ENCODE results near the gene CDC25B. TPM values are rescaled to one million over a fixed set of nuclear protein-coding genes. Genes with fewer than 3 reads are reported as not detected.
A peak's percentile ranks its signal among the peaks of the same experiment; 100 is the strongest.

The CDC25B gene
- polyA plus RNA-seq, 2 of the 4 experiments (the other 2 are of a cell fraction): 136 to 150 TPM

GRCh38 chr20:3848565-3848964 lies 52.5 kb downstream of the CDC25B start:
- FAIRE-seq: no peak
- no peak for DNase-seq (ENCODE audit: low read depth in 1 of 2, low spot score in 1 of 2)
- no peak for ATAC-seq
- H3K4me2 ChIP-seq: no peak overlapping the region
- WGBS (ENCODE audit: missing lambda C conversion rate): 95% methylated on average over 1 of the region's 1 CpG
- TF ChIP-seq POLR2A (IDR thresholded peaks at IDR 0.05; ENCODE audit: low read length): no peak
- no peak for TF ChIP-seq FOXS1 (CRISPR knock-in tag; IDR thresholded peaks at IDR 0.05)
- TF ChIP-seq FOSL2 (IDR thresholded peaks at IDR 0.05): no peak
- TF ChIP-seq FOSL2 (CRISPR knock-in tag; IDR thresholded peaks at IDR 0.05): no peak
- TF ChIP-seq EP300 (IDR thresholded peaks at IDR 0.05): no peak
- ChIA-PET CTCF (interaction anchor here (0.6 to 8.8 kb wide), 6 partner anchors 10 to 95 kb away, joined by 3 to 97 read pairs (median 6); partner anchors contain the start of genes AP5S1, CDC25B and CENPB), POLR2A (no interaction called here)
- H3K27ac ChIP-seq: peak overlapping the region in 1 of 2 experiments; percentile 19; a peak in 1 of 6 replicates
- H3K9me3 ChIP-seq: no peaks in the 10 kb centered on the region
- H3K4me3 ChIP-seq: no peak overlapping the region
- peaks cover 18% of the 10 kb centered on the region for H3K4me1 ChIP-seq

GRCh38 chr20:3854462-3854871 lies 58.4 kb downstream of the CDC25B start:
- Histone ChIP-seq H3K9me3 (no peaks in the 10 kb centered on the region), H3K4me1 (0 out of 3 replicates have a peak, but pooled peaks cover 5% of the 10 kb centered on the region), H3K4me2 (no peak overlapping the region), H3K27ac (peak overlapping the region in 1 of 2 experiments; percentile 14; a peak in 1 of 6 replicates), H3K4me3 (no peak overlapping the region)
- CTCF ChIA-PET: interaction anchor here (0.6 to 8.8 kb wide), 49 partner anchors 11 to 231 kb away, joined by 3 to 132 read pairs (median 5); partner anchors contain the start of genes ADAM33, ADISSP, AP5S1 and CDC25B
- POLR2A ChIA-PET: interaction anchor here (1.0 to 1.7 kb wide), 5 partner anchors 13 to 68 kb away, joined by 3 to 5 read pairs (median 4); partner anchors contain the start of genes AP5S1, CDC25B and CENPB
- FAIRE-seq: no peak
- 71% methylated on average over 4 of the region's 4 CpGs for WGBS (ENCODE audit: missing lambda C conversion rate)
- peak; percentile 68 to 80; a peak in 5 of 6 replicates for ATAC-seq
- TF ChIP-seq HOXB5 (CRISPR knock-in tag; IDR thresholded peaks at IDR 0.05) (no peak), ZFP36 (IDR thresholded peaks at IDR 0.05; ENCODE audit: borderline replicate concordance, partially characterized antibody) (no peak), RFX5 (IDR thresholded peaks at IDR 0.05) (no peak), RNF2 (IDR thresholded peaks at IDR 0.05; ENCODE audit: borderline replicate concordance, low read depth) (no peak), TP53 (CRISPR knock-in tag; IDR thresholded peaks at IDR 0.05) (no peak), HOXB13 (CRISPR knock-in tag; IDR thresholded peaks at IDR 0.05; ENCODE audit: low read depth) (no peak), GATA3 (IDR thresholded peaks at IDR 0.05; ENCODE audit: borderline replicate concordance) (no peak), PHF8 (IDR thresholded peaks at IDR 0.05; ENCODE audit: borderline replicate concordance, low read depth) (no peak), HMGXB4 (CRISPR knock-in tag; IDR thresholded peaks at IDR 0.05; ENCODE audit: borderline replicate concordance) (no peak), NPAS2 (CRISPR knock-in tag; IDR thresholded peaks at IDR 0.05; ENCODE audit: borderline replicate concordance) (no peak), SREBF2 (IDR thresholded peaks at IDR 0.05) (no peak), ELK1 (IDR thresholded peaks at IDR 0.05; ENCODE audit: low read depth, low read length) (no peak)
- DNase-seq (ENCODE audit: low read depth in 1 of 2, low spot score in 1 of 2): peak in 1 of 2 experiments; percentile 39

Other genes starting within 250 kb of the CDC25B start
- not detected in 2 replicates for gene GFRA4, start 132.9 kb upstream of the CDC25B start, polyA plus RNA-seq (2011; rRNA removed)
- gene GFRA4, start 132.9 kb upstream of the CDC25B start, polyA plus RNA-seq (2017; fragmentation: RNase III; extraction: RNeasy Plus Mini Kit Qiagen cat#74134 plus additional on column Dnase treatment): not detected in 3 replicates
- 0.05 and 0.08 TPM in 2 replicates for gene ADAM33, start 114.3 kb upstream of the CDC25B start, polyA plus RNA-seq (2011; rRNA removed)
- 0.07 to 0.22 TPM (median 0.14 TPM) in 3 replicates for gene ADAM33, start 114.3 kb upstream of the CDC25B start, polyA plus RNA-seq (2017; fragmentation: RNase III; extraction: RNeasy Plus Mini Kit Qiagen cat#74134 plus additional on column Dnase treatment)
- 0.01 TPM in 1 of 2 replicates, not detected in the other for gene SIGLEC1, start 83.7 kb upstream of the CDC25B start, polyA plus RNA-seq (2011; rRNA removed)
- gene SIGLEC1, start 83.7 kb upstream of the CDC25B start, polyA plus RNA-seq (2017; fragmentation: RNase III; extraction: RNeasy Plus Mini Kit Qiagen cat#74134 plus additional on column Dnase treatment): not detected in 3 replicates
- gene HSPA12B, start 63.6 kb upstream of the CDC25B start, polyA plus RNA-seq (2011; rRNA removed): 0.25 and 0.37 TPM in 2 replicates
- gene HSPA12B, start 63.6 kb upstream of the CDC25B start, polyA plus RNA-seq (2017; fragmentation: RNase III; extraction: RNeasy Plus Mini Kit Qiagen cat#74134 plus additional on column Dnase treatment): 1.1 to 1.6 TPM (median 1.2 TPM) in 3 replicates
- 43.9 and 44.0 TPM in 2 replicates for gene ADISSP, start 28.6 kb upstream of the CDC25B start, polyA plus RNA-seq (2011; rRNA removed)
- gene ADISSP, start 28.6 kb upstream of the CDC25B start, polyA plus RNA-seq (2017; fragmentation: RNase III; extraction: RNeasy Plus Mini Kit Qiagen cat#74134 plus additional on column Dnase treatment): 93.2 to 104 TPM (median 95.2 TPM) in 3 replicates
- 0.41 and 0.46 TPM in 2 replicates for gene SPEF1, start 14.9 kb upstream of the CDC25B start, polyA plus RNA-seq (2011; rRNA removed)
- 0.89 to 1.4 TPM (median 1.3 TPM) in 3 replicates for gene SPEF1, start 14.9 kb upstream of the CDC25B start, polyA plus RNA-seq (2017; fragmentation: RNase III; extraction: RNeasy Plus Mini Kit Qiagen cat#74134 plus additional on column Dnase treatment)
- gene CENPB, start 9.6 kb upstream of the CDC25B start, polyA plus RNA-seq (2011; rRNA removed): 35.9 and 42.6 TPM in 2 replicates
- 93.1 to 107 TPM (median 106 TPM) in 3 replicates for gene CENPB, start 9.6 kb upstream of the CDC25B start, polyA plus RNA-seq (2017; fragmentation: RNase III; extraction: RNeasy Plus Mini Kit Qiagen cat#74134 plus additional on column Dnase treatment)
- 10.2 and 11.8 TPM in 2 replicates for gene AP5S1, start 24.2 kb downstream of the CDC25B start, polyA plus RNA-seq (2011; rRNA removed)
- gene AP5S1, start 24.2 kb downstream of the CDC25B start, polyA plus RNA-seq (2017; fragmentation: RNase III; extraction: RNeasy Plus Mini Kit Qiagen cat#74134 plus additional on column Dnase treatment): 17.7 to 20.6 TPM (median 19.9 TPM) in 3 replicates
- gene MAVS, start 50.5 kb downstream of the CDC25B start, polyA plus RNA-seq (2011; rRNA removed): 18.9 and 25.7 TPM in 2 replicates
- gene MAVS, start 50.5 kb downstream of the CDC25B start, polyA plus RNA-seq (2017; fragmentation: RNase III; extraction: RNeasy Plus Mini Kit Qiagen cat#74134 plus additional on column Dnase treatment): 28.4 to 31.0 TPM (median 29.1 TPM) in 3 replicates
- 39.3 and 45.9 TPM in 2 replicates for gene PANK2, start 93.1 kb downstream of the CDC25B start, polyA plus RNA-seq (2011; rRNA removed)
- gene PANK2, start 93.1 kb downstream of the CDC25B start, polyA plus RNA-seq (2017; fragmentation: RNase III; extraction: RNeasy Plus Mini Kit Qiagen cat#74134 plus additional on column Dnase treatment): 40.3 to 44.6 TPM (median 43.8 TPM) in 3 replicates
- 8.6 and 12.9 TPM in 2 replicates for gene RNF24, start 219.2 kb downstream of the CDC25B start, polyA plus RNA-seq (2011; rRNA removed)
- gene RNF24, start 219.2 kb downstream of the CDC25B start, polyA plus RNA-seq (2017; fragmentation: RNase III; extraction: RNeasy Plus Mini Kit Qiagen cat#74134 plus additional on column Dnase treatment): 8.2 to 9.4 TPM (median 8.8 TPM) in 3 replicates